HepG2 (cell line): ENCODE measurements around the gene FAM149A. TPM values are rescaled to one million over a fixed set of nuclear protein-coding genes. Genes with fewer than 3 reads are reported as not detected.

Experiments used
- ARNT2 ChIP-seq: sonication (generic); formaldehyde crosslinking; IDR thresholded peaks from 2 replicates; pipeline ENCODE4 v1.8.0; 2022; ENCODE audit warnings: mild to moderate bottlenecking, low read depth, missing genetic modification reagents, moderate library complexity
- CBX5 ChIP-seq: sonication (generic); formaldehyde crosslinking; IDR thresholded peaks from 2 replicates; pipeline ENCODE4 v1.4.0; 2020; ENCODE audit warnings: missing genetic modification reagents, borderline replicate concordance
- CENPBD1 ChIP-seq: sonication (generic); formaldehyde crosslinking; IDR thresholded peaks from 2 replicates; pipeline ENCODE4 v1.8.0; 2022; ENCODE audit warnings: missing genetic modification reagents, low read depth, mild to moderate bottlenecking, borderline replicate concordance
- ETS1 ChIP-seq: sonication (generic); formaldehyde crosslinking; IDR thresholded peaks from 2 replicates; pipeline ENCODE4 v1.4.0; 2020; ENCODE audit warnings: missing genetic modification reagents
- FOXO1 ChIP-seq: sonication (generic); formaldehyde crosslinking; IDR thresholded peaks from 2 replicates; pipeline ENCODE4 v1.4.0; 2020; ENCODE audit warnings: missing genetic modification reagents
- ZMYM4 ChIP-seq: sonication (generic); formaldehyde crosslinking; IDR thresholded peaks from 2 replicates; pipeline ENCODE4 v1.8.1; 2023; ENCODE audit warnings: mild to moderate bottlenecking, missing genetic modification reagents
- ZNF10 ChIP-seq: sonication (generic); formaldehyde crosslinking; IDR thresholded peaks from 2 replicates; pipeline ENCODE4 v1.4.0; 2020; ENCODE audit warnings: mild to moderate bottlenecking, low read depth, missing genetic modification reagents, borderline replicate concordance
- ZNF138 ChIP-seq: sonication (generic); formaldehyde crosslinking; IDR thresholded peaks from 2 replicates; pipeline ENCODE4 v1.5.0; 2020; ENCODE audit warnings: mild to moderate bottlenecking, low read depth, missing genetic modification reagents
- ZNF281 ChIP-seq: sonication (generic); formaldehyde crosslinking; IDR thresholded peaks from 2 replicates; pipeline ENCODE4 v1.4.0; 2020; ENCODE audit warnings: missing genetic modification reagents, borderline replicate concordance
- ZNF576 ChIP-seq: sonication (generic); formaldehyde crosslinking; IDR thresholded peaks from 2 replicates; pipeline ENCODE4 v1.4.0; 2020; ENCODE audit warnings: mild to moderate bottlenecking, missing genetic modification reagents
- ZNF816 ChIP-seq: sonication (generic); formaldehyde crosslinking; IDR thresholded peaks from 2 replicates; pipeline ENCODE4 v1.8.0; 2022; ENCODE audit warnings: missing genetic modification reagents, mild to moderate bottlenecking, borderline replicate concordance
- polyA plus RNA-seq, 8 experiments: library from polyadenylated mRNA; depleted of rRNA in 3 of 8; stranded (reverse) in 7 of 8; unstranded in 1 of 8; fragments of >200 nt; fragmentation: Illumina TruSeq in 4 of 8; extraction: Trizol in 4 of 8; gene quantifications; 2 replicates each; pipeline versions ENCODE4 v1.2.1 to v1.2.3, GENCODE V29; 2011 to 2016; ENCODE audit warnings: low read depth in 4 of 8, missing spikeins in 1 of 8, mixed read lengths in 1 of 8; ENCODE audit not compliant: insufficient read depth in 1 of 8
- total RNA-seq, 5 experiments: library from RNA; depleted of rRNA; stranded (reverse); fragments of >200 nt; fragmentation: Illumina TruSeq; extraction: Trizol; gene quantifications; 2 replicates each; pipeline ENCODE4 v1.2.3, GENCODE V29; 2016; ENCODE audit warnings: low read depth in 1 of 5
- TF ChIP-seq, protein P1 (sequence below): IDR thresholded peaks from 2 replicates; pipeline ENCODE4 v1.6.1; 2016; ENCODE audit warnings: missing compliant biosample characterization, missing genetic modification reagents, borderline replicate concordance
- TF ChIP-seq, protein P2 (sequence below): IDR thresholded peaks from 2 replicates; pipeline ENCODE4 v1.6.1; 2016
- TF ChIP-seq, protein P3 (sequence below): fragments of 450-650 bp; IDR thresholded peaks from 2 replicates; pipeline ENCODE4 v1.6.1; 2016

Gene FAM149A
- total and polyA plus RNA-seq, 2 of the 13 experiments (the other 11 are each of a cell fraction or from before 2014, with no cell fraction given) = not detected

DNA sequence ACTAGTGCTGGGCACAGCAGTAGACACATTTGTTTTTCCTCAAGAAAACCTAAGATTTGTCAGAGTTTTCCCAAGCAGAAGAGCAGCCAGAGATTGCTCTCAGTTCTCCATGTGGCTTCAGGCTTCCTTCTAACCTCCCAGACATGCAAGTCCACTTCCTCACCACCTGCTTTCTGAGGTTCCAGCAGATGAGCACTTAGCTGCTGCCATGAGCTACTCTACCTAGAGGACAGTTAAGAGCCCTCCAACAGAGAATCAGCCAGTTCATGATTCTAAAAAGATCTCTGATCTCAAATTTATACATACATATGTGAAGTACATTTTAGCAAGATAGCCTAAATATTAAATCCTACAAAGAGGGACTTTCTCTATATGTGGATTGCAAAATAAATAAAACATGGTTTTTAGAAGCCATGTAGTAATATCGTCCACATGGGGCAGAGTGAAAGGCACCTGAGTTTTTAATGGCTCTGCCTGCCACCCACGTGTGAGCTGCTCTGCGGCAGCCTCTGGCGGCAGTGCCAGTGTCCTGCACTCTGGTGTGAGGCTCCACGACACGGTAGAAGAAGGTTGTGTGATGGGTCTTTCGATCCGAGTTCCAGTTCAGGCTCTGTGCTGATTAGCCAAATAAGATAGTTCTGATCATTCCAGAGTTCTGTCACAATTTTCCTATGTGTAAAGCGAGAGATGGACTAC lies 97.2 kb downstream of the FAM149A start (continued):
- TF ChIP-seq, protein P1, sequence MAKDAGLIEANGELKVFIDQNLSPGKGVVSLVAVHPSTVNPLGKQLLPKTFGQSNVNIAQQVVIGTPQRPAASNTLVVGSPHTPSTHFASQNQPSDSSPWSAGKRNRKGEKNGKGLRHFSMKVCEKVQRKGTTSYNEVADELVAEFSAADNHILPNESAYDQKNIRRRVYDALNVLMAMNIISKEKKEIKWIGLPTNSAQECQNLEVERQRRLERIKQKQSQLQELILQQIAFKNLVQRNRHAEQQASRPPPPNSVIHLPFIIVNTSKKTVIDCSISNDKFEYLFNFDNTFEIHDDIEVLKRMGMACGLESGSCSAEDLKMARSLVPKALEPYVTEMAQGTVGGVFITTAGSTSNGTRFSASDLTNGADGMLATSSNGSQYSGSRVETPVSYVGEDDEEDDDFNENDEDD (CRISPR knock-in tag) = peak; percentile 24; the same call in 1 of the 2 replicates
- TF ChIP-seq CENPBD1 (CRISPR knock-in tag) = no peak
- peak; percentile 87 for TF ChIP-seq ZMYM4 (CRISPR knock-in tag)
- no peak for TF ChIP-seq ZNF281 (CRISPR knock-in tag)
- no peak for TF ChIP-seq ETS1 (CRISPR knock-in tag)
- TF ChIP-seq ZNF10 (CRISPR knock-in tag) = no peak
- TF ChIP-seq ZNF576 (CRISPR knock-in tag) = no peak
- peak; percentile 45; the same call in 1 of the 2 replicates for TF ChIP-seq CBX5 (CRISPR knock-in tag)
- TF ChIP-seq ZNF138 (CRISPR knock-in tag) = no peak
- TF ChIP-seq, protein P2, sequence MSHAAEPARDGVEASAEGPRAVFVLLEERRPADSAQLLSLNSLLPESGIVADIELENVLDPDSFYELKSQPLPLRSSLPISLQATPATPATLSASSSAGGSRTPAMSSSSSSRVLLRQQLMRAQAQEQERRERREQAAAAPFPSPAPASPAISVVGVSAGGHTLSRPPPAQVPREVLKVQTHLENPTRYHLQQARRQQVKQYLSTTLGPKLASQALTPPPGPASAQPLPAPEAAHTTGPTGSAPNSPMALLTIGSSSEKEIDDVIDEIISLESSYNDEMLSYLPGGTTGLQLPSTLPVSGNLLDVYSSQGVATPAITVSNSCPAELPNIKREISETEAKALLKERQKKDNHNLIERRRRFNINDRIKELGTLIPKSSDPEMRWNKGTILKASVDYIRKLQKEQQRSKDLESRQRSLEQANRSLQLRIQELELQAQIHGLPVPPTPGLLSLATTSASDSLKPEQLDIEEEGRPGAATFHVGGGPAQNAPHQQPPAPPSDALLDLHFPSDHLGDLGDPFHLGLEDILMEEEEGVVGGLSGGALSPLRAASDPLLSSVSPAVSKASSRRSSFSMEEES = peak; percentile 57
- no peak for TF ChIP-seq ARNT2 (CRISPR knock-in tag)
- TF ChIP-seq ZNF816 (CRISPR knock-in tag) = no peak
- TF ChIP-seq, protein P3, sequence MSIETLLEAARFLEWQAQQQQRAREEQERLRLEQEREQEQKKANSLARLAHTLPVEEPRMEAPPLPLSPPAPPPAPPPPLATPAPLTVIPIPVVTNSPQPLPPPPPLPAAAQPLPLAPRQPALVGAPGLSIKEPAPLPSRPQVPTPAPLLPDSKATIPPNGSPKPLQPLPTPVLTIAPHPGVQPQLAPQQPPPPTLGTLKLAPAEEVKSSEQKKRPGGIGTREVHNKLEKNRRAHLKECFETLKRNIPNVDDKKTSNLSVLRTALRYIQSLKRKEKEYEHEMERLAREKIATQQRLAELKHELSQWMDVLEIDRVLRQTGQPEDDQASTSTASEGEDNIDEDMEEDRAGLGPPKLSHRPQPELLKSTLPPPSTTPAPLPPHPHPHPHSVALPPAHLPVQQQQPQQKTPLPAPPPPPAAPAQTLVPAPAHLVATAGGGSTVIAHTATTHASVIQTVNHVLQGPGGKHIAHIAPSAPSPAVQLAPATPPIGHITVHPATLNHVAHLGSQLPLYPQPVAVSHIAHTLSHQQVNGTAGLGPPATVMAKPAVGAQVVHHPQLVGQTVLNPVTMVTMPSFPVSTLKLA = peak; percentile 74
- no peak for TF ChIP-seq FOXO1 (CRISPR knock-in tag)
